LNCAP (cell line): ENCODE measurements around the gene WRNIP1.

Experiments
- CTCF ChIP-seq: fragments of 450-650 bp; IDR thresholded peaks from 2 replicates; pipeline ENCODE4 v1.5.1; 2017; ENCODE audit warnings: mild to moderate bottlenecking

Gene WRNIP1

GRCh38 chr6:2829253-2829652 is 64.1 kb downstream of the WRNIP1 start:
- TF ChIP-seq CTCF, result no peak

DNA sequence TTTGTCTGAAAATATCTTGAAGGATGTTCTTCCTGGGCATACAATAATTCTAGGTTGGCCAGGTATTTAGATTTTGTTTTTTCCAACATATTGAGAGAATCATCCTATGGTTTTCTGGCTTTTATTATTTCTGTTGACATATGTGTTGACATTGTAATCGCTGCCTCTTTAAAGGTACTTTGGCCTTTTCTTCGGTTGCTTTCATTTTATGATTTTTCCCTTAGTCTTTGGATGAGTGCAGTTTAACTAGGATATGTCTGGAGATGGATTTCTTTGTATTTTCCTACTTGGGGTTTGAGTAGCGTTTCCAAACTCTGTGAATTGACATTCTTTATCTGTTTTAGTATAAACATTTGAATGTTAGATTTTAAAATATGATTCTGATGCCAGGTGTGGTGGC is 65.0 kb downstream of the WRNIP1 start:
- TF ChIP-seq CTCF, result no peak

DNA sequence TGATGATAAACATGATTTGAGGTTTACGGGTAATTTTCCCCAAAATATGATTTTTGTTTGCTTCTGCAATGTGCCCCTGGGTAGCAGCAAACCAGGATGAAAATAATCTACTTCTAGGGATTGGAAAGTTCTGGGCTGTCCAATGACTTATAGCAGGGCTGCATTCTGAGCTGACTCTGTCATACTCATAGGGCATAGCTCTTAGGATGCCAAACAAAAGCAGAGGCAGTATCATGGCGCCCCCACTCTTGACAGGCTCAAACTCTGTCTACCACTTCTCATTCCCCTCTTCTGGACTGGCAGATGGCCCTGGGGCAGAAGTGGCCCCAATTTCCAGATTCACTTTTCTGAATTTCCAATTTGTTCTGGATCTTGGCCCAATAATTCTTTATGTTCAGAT is 66.2 kb downstream of the WRNIP1 start:
- TF ChIP-seq CTCF, result no peak

- TF ChIP-seq CTCF, result no peak
These were observed 69.1 kb downstream of the WRNIP1 start for GRCh38 chr6:2834262-2834661.
